Measurements from ENCODE around the gene NAV2.
"Not testable (repeated sequence)": the region's sequence is repeated elsewhere in the genome, so short reads cannot be mapped to it uniquely, and the experiment has no call there.

Gene NAV2

DNA sequence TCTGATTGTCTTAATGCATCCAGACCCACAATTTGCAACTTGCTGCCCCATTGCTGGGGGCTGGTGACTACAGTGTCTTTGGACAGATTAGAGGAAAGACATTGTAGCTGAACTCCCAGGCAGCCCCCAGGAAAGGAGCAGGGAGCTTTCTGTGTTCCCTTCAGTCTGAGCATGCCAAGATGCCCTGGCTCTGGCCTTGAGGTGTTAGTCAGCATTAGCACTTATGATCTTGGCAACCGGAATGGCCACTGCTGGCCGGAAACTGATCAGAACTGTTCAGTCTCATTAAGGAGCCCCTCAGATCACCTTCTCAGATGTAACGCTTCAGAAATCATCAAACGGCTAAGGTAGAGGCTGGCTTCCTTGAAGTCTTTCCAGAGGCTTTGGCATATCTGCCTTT, 195.2 kb downstream of the NAV2 start:
- no peak for DNase-seq

DNA sequence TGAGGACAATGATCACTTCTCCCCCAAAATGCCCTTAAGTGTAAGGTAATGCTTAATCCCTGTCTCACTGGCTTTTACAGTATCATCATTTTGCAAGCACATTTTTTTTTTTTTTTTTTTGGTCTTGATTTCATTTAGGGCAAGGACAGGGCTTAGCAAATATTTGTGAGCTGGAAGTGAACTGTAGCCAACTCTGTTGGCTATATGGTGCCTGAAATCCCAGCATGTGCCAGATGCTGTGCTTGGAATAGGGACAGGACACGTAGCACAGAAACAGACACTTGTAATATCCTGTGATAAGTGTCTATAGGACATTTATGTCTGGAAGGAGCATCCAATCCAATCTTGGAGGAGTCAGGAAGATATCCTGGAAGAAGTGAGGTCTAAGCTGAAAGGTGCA, 198.3 kb downstream of the NAV2 start:
- no peak for DNase-seq

DNA sequence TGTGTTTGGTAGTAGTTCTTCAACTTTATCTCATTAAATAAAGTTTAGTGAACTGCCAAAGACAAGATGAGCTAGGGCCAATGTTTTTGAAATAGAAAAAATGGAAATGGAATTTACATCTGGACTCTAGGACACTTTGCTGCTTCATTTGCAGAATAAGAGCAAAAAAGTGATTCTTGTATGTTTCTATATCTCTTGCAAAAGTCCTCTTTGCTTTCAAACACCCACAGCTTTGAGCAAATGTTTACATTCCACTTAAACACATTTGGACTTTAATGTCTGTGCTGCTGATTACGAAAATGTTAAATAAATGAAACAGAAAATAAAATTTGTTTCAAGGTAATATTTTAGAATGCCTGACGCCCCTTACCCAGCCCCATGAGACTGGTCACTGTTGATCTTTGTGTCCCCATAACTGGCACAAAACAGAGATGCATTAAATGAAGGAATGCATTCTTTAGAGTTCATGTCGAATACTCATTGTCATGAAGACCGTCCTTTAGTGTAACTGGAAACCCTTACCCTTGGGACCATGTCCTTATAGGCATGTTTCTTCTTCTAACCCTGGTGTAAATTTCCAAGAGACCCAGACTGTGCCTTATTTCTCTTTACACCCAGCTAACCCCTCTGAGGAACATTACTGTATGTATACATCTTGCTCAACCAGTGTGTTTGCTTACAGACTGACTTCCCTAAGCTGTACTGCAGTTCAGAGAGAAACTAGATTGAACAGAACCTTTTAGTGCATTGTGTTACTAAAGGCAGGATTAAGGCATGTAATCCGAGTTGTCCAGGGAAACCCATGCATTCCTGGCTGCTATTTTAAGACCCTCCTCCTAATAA, 199.7 kb downstream of the NAV2 start:
- DNase-seq = no peak

DNA sequence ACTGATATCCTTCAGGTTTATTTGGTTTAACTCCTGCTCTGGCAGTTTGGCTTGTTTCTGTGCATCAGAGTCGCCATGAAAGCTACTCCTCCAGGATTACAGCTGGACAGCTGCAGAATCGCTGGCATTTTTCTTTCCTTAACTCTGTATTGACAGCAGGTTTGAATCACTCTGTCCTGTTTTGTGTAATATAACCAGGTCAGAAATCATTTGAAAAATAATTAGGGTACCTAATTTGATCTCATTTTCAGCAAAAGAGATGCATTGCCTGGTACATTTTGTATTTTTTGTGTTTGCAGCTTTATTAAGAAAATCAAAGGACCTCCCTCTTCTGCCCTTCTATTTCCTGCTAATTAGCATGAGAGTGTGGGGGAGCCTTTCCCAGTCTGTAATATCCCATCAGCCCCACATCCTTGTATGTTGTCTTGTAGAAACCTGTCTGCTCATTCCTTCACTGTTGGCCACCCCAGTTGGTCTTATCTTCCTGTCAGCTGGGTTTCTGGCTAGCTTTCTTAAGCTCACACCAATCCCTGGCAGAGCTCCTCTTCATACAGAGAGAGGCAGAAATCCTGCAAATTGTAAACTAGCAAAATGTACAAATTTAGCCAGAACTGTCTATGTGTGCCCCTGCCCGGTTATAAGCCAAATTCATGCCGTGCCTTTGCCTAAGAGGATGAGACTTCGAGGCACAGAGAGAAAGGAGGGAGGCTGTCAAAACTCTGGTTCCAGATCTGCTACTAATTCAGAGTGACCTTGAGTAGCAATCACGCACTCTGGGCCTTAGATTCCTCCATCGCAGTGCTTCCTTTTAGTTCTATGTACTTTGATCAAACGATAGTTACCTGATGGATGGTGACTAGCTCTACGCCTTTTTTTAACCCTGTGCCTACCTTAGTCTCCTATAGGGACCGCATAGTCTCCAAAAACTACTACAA, 200.6 kb downstream of the NAV2 start:
- no peak for DNase-seq

DNA sequence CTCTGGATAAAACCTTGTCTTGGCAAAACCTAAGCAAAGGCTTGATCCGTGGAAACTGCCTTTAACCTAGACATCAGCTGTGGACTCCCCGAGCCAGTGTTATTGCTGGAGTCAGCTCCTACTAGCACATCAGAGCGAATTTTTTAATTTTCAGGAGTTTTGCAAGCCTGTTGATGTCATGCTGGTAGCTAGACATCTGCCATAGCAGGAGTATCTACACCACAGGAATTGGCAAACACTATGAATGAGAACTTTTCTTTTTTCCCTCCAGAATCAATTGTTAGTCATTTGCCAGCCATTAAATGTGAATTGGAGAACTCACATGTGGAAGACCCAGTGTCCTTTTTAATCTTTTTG, 201.2 kb downstream of the NAV2 start:
- no peak for DNase-seq

DNA sequence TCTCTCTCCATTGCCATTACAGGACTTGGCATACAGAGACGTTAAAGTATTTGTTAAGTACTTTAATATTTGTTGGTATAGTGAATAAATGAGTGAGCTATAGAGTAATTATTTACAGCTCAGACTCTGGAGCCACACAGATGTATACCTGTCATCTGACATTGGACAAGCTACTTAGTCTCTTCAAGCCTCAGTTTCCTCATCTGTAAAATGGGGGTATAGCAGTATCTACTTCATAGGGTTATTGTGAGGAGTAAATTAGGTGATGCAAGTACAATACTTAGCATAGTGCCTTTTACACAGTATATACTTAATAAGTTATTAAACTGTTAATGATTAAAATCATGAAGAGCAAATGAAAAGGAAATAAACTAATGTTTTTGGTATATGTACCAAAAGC, 203.2 kb downstream of the NAV2 start:
- DNase-seq = no peak

DNA sequence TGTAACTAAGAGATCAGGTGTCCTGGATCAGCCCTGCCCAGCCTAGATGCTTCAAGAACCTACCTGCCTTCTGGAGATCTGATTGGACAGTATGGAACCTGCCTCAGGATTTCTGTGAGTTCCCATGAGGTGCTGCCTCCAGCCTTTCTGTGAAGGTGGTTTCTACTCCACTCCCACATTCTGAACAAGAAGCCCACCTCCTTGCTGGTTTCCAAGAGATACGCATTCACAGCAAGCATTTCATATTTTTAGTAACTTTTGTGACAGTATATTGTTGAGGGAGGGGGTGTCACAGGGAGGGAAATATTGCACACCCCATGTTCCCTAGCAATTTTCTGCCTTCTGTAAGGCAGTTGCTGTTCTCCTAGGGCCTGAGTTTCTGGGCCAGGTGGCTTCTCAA, 204.4 kb downstream of the NAV2 start:
- DNase-seq = no peak

DNA sequence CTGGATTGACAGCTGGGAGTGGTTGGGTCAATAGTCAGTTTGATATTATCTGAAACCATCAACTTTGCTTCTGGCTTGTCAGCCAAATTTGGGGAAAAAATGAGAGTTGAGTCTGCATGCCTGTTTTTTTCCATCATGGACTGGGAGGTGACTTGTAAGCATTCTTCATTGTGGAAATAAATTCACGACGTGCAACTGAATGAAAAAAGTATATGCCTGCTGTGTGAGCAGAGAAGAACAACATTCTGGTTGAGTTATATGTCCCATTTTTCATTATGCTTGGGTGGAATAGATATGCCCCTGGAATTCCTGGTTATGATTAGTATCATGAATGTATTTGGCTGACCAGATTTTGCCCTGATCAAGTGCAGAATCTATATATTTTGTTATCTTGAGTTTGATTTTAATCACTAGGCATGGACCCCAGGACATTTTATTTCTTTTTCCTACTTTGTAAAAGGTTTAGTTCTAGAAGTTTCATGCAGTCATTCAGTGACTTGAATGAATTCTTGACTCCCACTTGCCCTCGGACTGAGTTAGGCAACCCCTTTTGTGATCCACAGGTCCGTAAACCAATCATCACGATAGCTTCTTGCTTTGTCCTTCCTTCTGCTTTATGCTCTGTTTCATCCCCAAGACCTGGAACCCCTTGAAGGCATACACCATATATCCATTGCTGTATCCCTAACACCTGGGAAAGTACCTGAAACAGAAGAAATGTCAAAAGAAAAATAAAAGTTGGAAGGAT, 205.8 kb downstream of the NAV2 start:
- DNase-seq = no peak

DNA sequence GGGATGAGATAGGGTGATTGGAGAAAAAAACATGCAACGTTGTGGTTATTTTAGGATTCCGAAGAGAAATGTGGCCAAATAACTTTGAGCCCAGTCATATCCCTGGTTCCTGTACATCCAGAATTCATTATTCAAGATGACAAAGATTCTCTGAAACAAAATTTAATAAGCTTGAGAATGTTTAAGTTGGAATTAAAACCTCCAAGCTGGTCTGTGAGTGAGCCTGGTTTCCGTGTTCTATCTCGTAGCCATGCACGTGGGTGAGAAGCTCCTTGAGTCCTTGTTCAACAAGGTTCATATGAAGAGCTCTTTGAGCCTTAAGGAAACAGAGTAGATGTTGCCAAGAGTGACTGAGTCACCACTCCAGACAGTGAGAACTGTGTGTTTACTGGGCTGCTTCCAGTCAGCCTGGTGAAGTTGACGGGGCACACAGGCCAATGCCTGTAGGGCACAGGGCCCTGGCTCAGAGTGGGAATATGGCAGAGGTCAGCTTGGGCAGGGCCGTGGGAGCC, 206.5 kb downstream of the NAV2 start:
- DNase-seq = no peak

DNA sequence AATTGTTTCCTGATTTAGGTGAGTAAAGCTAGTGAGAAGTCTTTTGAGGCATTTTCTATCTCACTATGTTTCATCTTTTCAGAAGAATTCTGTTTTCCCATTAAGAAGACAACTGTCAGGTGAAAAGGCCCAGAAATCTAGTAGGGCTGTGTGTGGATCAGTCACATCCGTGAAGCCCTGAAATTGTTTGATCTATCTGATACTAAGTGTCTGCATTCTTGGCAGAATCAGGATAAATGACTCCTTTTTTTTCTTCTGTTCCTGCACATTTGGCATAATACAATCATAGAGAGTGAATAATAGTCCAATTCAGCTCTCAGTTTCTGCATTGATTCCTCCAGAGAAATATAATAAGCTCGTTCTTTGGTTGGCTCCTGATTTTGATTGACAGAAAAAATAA, 208.3 kb downstream of the NAV2 start:
- DNase-seq = no peak

DNA sequence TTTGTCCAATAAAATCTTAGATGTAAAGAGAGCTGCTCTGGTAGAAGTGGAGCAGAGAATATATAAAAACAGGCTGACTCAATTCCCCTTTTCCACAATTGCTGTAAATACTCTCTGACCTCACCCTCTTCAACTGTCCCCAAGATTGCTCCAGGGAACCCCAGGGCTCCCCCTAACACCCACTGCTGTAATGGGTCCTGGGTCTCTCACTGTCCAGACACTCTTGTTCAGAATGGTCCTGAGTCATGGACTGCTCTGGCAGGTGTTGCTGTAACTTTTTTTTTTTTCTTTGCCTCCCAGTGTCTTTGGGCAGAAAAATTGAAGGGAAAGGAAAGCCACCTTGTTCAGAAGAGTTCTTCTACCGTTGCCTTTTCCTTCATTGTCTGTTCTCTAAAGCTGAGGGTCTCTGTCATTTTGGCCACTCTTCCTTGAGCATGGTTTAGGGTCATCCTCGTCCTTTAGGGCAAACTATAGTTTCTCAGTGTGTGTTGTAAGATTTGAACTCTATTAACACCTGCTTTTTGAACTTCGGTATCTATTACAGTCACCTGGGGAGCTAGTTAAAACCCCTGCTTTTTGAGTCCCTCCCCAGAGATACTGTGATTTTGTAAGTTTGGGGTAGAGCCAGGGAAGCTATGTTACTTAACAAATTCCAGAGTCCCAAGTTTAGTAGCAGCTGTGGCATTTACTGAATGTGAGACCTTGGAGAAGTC, 209.5 kb downstream of the NAV2 start:
- no peak for DNase-seq

DNA sequence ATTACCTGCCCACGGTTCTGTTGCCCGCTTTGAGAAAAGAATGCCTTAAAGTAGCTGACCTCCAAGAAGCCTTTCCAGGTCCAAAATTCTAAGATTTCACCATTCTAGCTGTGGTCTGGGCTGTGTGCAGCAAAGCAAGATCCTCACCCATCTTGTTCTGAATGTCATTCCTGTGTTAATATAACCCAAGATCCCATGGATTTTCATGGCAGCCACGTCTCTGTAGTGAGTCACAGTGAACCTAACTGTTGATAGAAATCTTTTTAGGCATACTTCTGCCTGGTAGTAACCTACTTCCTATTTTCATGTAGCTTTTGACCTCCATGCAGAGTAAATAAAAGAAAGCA, 210.0 kb downstream of the NAV2 start:
- DNase-seq = no peak

DNA sequence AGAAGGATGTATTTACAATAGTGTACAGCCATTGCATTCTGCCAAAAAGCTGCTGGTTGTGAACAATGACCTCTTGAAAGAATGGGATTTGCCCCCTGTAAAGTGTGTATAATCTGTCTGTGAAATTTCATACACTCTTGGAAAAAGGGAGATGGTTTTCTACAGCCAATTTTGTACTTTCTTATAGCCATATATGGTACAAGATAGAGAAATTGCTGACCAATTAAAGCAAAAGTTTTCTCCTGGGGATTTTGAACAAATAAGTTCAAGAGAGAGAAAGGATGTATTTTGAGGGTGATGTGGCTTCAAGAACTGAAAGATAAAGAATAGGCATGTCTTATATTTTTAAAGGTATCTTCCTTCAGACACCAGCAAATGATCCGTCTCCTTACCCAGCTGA, 211.0 kb downstream of the NAV2 start:
- DNase-seq = no peak

DNA sequence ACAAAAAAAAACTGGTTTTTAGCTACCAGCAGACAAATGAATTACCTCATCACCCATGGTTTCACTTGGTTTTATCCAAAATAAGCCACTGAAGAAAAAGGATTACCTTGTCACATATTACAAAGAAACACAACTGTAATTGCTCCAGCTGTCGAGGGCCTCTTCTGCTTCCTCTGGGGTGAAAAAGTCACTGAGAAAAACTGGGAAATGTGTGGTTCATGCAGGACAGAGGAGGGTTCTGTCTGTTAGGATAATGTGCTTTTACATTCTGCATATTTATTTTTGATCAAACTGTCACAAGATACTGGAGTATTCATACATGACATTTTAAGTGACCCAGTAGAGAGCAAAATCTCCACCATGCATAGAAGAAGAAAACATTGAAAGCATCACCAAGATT, 211.7 kb downstream of the NAV2 start:
- no peak for DNase-seq

DNA sequence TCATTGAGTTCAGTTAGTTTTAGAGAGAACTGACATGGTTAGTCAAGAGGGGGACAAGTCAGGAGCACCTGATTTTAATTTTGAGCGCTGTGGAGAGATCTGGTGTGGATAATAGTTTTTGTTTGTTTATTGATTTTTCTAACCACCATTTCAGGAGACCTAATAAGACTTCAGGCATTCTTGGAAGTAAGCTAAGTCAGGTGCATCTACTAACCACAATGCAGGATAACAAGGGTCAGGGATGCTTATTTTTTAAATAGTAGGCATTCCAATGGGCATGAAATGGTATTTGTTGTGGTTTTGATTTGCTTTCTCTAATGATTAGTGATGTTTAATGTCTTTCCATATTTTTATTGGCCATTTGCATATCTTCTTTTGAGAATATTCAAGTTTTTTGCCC, 212.1 kb downstream of the NAV2 start:
- no peak for DNase-seq

DNA sequence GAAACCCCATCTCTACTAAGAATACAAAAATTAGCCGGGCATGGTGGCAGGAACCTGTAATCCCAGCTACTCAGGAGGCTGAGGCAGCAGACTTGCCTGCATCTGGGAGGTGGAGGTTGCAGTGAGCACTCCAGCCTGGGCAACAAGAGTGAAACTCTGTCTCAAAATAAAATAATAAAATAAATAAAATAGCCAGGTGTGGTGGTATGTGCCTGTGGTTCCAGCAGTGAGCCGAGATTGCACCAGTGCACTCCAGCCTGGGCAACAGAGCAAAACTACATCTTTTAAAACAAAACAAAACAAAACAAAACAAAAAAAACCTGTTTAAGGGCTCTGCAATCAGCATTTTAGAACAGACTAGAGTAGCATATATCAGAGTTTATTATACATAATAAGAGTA, 214.8 kb downstream of the NAV2 start:
- not testable (repeated sequence) for DNase-seq

DNA sequence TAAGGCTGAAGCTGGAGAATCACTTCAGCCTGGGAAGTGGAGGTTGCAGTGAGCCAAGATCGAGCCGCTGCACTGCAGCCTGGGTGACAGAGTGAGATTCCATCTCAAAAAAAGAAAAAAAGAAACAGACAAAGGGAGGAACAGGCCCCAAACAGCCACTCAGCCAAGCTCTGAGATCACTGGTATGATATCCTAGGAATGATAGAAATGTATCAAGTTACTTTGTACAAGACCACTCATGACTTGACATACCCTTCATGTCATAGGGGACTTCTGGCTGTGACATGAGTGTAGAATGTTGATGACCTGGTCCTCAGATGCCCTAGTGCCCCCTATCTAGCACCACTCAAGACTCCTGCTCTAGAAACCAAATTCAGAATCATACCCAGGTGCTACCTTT, 216.5 kb downstream of the NAV2 start:
- no peak for DNase-seq

DNA sequence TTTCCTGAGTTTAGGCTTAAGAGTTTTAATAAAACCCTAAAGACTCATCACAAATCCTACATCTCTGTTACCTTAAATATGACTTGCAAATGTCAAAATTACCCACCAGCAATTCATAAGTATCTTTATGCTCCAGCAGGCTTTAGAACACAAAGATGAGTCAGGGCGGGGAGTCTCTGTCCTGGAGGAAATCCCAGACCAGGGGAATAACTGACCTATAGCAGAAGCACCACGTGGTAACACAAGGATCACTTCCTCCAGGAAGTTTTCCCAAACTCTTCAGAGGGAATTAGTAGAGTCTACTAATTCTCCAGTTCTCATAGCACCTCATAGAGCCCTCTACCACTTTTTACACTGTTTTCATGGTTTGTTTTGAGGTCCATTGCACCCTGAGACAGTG, 217.0 kb downstream of the NAV2 start:
- no peak for DNase-seq

DNA sequence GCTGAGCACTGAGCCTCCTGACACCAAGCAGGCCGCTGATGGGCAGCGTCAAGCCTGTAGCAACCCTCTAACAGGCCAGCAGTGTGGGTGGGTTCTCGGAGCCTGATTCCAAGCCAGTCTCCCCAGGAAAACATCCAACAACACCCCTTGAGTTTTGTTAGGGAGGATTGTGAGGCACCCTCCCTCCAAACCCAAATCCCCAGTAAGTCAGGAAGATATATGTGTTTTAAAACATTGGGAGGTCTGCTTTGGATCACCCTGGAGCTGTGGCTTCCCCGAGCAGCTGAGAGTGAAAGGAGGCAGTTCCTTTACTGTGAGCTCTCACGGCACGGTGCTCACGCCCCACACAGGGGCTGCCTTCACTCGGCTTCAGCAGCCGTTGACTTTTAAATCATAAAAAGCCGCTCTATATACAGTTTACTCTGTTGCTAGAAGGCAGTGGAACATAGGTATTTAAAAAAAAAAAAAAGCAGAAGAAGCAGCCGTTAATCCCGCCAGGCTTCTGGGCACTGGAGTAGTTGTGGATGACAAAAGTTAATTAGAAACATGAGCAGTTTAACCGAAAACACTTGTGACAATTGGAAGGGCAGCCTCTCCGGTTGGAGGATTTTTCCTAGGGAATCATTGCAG, 218.6 kb downstream of the NAV2 start:
- no peak for DNase-seq

DNA sequence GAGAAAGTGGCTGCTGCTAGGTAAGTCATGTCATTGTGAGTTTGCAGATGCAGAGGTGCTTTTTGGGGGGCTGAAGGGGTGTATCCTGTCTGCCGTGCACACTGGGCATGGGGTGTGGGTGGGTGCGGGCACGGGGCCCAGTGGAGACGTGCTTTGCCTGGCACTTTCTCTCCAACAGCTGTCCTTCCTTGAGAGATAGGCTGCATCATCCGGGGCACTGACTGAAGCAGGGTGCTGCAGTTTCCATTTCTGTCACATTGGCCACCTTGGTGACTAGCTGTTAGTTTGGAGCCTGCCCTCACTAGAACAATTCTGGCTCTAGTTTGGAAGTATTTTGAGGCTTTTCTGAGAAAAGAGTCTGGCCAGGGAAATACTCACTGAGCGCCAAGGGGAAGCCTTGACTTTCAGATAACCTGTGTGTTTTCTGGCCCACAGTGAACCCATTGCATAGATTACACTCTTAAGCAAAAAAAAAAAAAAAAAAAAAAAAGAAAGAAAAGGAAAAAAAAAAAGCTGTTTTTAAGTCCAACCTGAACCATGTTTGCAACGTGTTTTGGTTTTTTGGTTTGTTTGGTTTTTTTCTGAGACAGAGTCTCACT, 219.2 kb downstream of the NAV2 start:
- DNase-seq = no peak

DNA sequence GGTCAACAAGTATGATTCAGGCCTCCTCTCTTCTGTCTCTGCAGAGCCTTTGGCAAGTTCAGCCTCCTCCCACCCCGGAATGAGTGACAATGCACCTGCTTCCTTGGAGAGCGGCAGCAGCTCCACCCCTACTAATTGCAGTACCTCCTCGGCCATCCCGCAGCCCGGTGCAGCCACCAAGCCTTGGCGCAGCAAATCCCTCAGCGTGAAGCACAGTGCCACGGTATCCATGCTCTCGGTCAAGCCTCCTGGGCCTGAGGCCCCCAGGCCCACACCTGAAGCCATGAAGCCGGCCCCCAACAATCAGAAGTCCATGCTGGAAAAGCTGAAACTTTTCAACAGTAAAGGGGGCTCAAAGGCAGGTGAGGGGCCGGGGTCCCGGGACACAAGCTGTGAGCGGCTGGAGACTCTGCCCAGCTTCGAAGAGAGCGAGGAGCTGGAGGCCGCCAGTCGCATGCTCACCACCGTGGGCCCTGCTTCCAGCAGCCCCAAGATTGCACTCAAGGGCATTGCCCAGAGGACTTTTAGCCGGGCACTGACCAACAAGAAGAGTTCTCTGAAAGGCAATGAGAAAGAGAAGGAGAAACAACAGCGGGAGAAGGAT, 220.6 kb downstream of the NAV2 start:
- DNase-seq = no peak
